K562 (cell line): Measurements from ENCODE around the gene FILIP1. TPM values are rescaled to one million over a fixed set of nuclear protein-coding genes. Genes with fewer than 3 reads are reported as not detected.

Source experiments
- ATAC-seq: fragments of 200-7000 bp; cut with Tn5 transposase; 3 replicates; pipeline ENCODE4 v1.9.1; 2020; ENCODE audit warnings: moderate library complexity
- BruUV-seq: library from RNA; stranded (reverse); fragments of 400-500 nt; replicated peaks from 2 replicates; lab custom pipeline; 2021; lab: Mats Ljungman, UMichigan
- CTCF ChIA-PET: fragments of 300-600 bp; formaldehyde crosslinking; extraction: SDS; loops from one replicate; lab custom pipeline; 2021; ENCODE audit warnings: low intra/inter-chr PET ratio; lab: Yijun Ruan, JAX
- POLR2A ChIA-PET: fragments of 300-600, 350-650 bp; sonication (Branson Sonifier 250); formaldehyde crosslinking; extraction: SDS; loops from one replicate; lab custom pipeline; 2021; ENCODE audit warnings: antibody characterized with exemption, inconsistent platforms; lab: Yijun Ruan, JAX
- DNase-seq, 4 experiments: peaks; one replicate each; pipeline versions ENCODE4 v3.0.0 to v3.0.0-alpha.2; 2011 to 2018; ENCODE audit warnings: low spot score in 3 of 4, mixed read lengths in 3 of 4; ENCODE audit errors: extremely low read depth in 1 of 4
- FAIRE-seq: peaks from 2 replicates; lab custom pipeline; 2011; peaks lifted over from hg19 to GRCh38; lab: Jason Lieb, UNC
- H2AFZ ChIP-seq: 2 replicates; pipeline ENCODE4 v1.6.0; 2011; ENCODE audit warnings: low read depth, low read length, control low read depth, inconsistent platforms
- H3K27ac ChIP-seq: fragments of 200-600 bp; 3 replicates; pipeline ENCODE4 v1.8.0; 2011; ENCODE audit warnings: low read depth, mild to moderate bottlenecking, control low read depth, inconsistent platforms, low read length, moderate library complexity, mixed read lengths; ENCODE audit errors: extremely low read depth
- H3K27me3 ChIP-seq, 2 experiments: fragments of 300-600 bp in 1 of 2; 2 replicates in 1 of 2; 3 replicates in 1 of 2; pipeline versions ENCODE4 v1.6.0 to v1.8.0; 2011; ENCODE audit warnings: inconsistent platforms in 2 of 2, low read length in 2 of 2, mild to moderate bottlenecking in 1 of 2, mixed read lengths in 1 of 2, moderate library complexity in 1 of 2; ENCODE audit not compliant: control insufficient read depth in 2 of 2, insufficient read depth in 2 of 2
- H3K36me3 ChIP-seq: fragments of 300-600 bp; 3 replicates; pipeline ENCODE4 v1.8.0; 2011; ENCODE audit warnings: mild to moderate bottlenecking, low read length, inconsistent platforms; ENCODE audit not compliant: control insufficient read depth, insufficient read depth
- H3K4me1 ChIP-seq, 2 experiments: fragments of 200-600 bp in 1 of 2; replicated peaks in 1 of 2; 2 replicates in 1 of 2; 3 replicates in 1 of 2; pipeline versions ENCODE4 v1.5.1 to v1.8.0; 2011; ENCODE audit warnings: inconsistent platforms in 2 of 2, low read length in 2 of 2, mild to moderate bottlenecking in 1 of 2, mixed read lengths in 1 of 2, moderate library complexity in 1 of 2; ENCODE audit not compliant: control insufficient read depth in 2 of 2, insufficient read depth in 2 of 2
- H3K4me2 ChIP-seq: 2 replicates; pipeline ENCODE4 v1.6.1; 2011; ENCODE audit warnings: low read length, control low read depth, inconsistent platforms, mixed read lengths; ENCODE audit not compliant: insufficient read depth
- H3K4me3 ChIP-seq: fragments of 200-600 bp; sonication (generic), shearing (Covaris generic); 2 replicates; pipeline ENCODE4 v1.5.1; 2016; ENCODE audit warnings: control low read depth, inconsistent platforms
- H3K79me2 ChIP-seq: fragments of 200-600 bp; 3 replicates; pipeline ENCODE4 v1.8.0; 2011; ENCODE audit warnings: low read length, inconsistent platforms; ENCODE audit not compliant: control insufficient read depth, insufficient read depth
- H3K9ac ChIP-seq, 2 experiments: 2 replicates each; pipeline versions ENCODE4 v1.6.0 to v1.6.1; 2011; ENCODE audit warnings: low read depth in 2 of 2, low read length in 2 of 2, control low read depth in 1 of 2, inconsistent platforms in 1 of 2, mild to moderate bottlenecking in 1 of 2, mixed read lengths in 1 of 2; ENCODE audit not compliant: insufficient read depth in 1 of 2
- H3K9me1 ChIP-seq: one replicate; pipeline ENCODE4 v1.6.0; 2011; ENCODE audit warnings: inconsistent platforms, mild to moderate bottlenecking, low read length, moderate library complexity; ENCODE audit not compliant: control insufficient read depth, insufficient read depth
- H3K9me3 ChIP-seq: replicated peaks from 2 replicates; pipeline ENCODE4 v1.5.1; 2011; ENCODE audit warnings: low read depth, low read length, inconsistent platforms; ENCODE audit not compliant: control insufficient read depth, insufficient read depth
- H4K20me1 ChIP-seq: replicated peaks from 2 replicates; pipeline ENCODE4 v1.6.1; 2011; ENCODE audit warnings: low read length, inconsistent platforms, mixed read lengths; ENCODE audit not compliant: control insufficient read depth, insufficient read depth
- GTF2F1 ChIP-seq: IDR thresholded peaks from 2 replicates; pipeline ENCODE4 v1.6.1; 2011; ENCODE audit warnings: low read depth, low read length, improper control_type of control experiment
- MEIS2 ChIP-seq: fragments of 450-650 bp; IDR thresholded peaks from 2 replicates; pipeline ENCODE4 v1.6.1; 2014; ENCODE audit warnings: mild to moderate bottlenecking; ENCODE audit not compliant: partially characterized antibody
- SMARCC2 ChIP-seq: fragments of 450-650 bp; IDR thresholded peaks from 2 replicates; pipeline ENCODE4 v1.6.1; 2017; ENCODE audit warnings: antibody characterized with exemption, moderate library complexity, mild to moderate bottlenecking, low read depth
- TCF3 ChIP-seq: sonication (generic); formaldehyde crosslinking; IDR thresholded peaks from 2 replicates; pipeline ENCODE4 v1.4.0; 2020; ENCODE audit warnings: mild to moderate bottlenecking, missing genetic modification reagents
- ZC3H4 ChIP-seq: sonication (generic); formaldehyde crosslinking; IDR thresholded peaks from 2 replicates; pipeline ENCODE4 v1.9.0; 2021; ENCODE audit warnings: missing genetic modification reagents, borderline replicate concordance
- ZNF133 ChIP-seq: fragments of 250-450 bp; sonication (Bioruptor Pico); IDR thresholded peaks from 2 replicates; pipeline ENCODE4 v1.4.0; 2020; ENCODE audit warnings: mild to moderate bottlenecking
- ZNF24 ChIP-seq: fragments of 450-650 bp; IDR thresholded peaks from 2 replicates; pipeline ENCODE4 v1.6.1; 2016
- ZNF316 ChIP-seq: fragments of 450-650 bp; IDR thresholded peaks from 2 replicates; pipeline ENCODE4 v1.6.1; 2016
- WGBS: fragments of 100-300 bp; shearing (Covaris generic); methylation state at CpG from one replicate; pipeline ENCODE4 v1.1.6; 2016; ENCODE audit warnings: low coverage, mixed read lengths; ENCODE audit not compliant: insufficient coverage; ENCODE audit errors: missing lambda C conversion rate; 5-methylcytosine and 5-hydroxymethylcytosine counted together
- in situ Hi-C: fragments of 300-500 bp; cut with MboI; formaldehyde crosslinking; loops from 4 replicates; pipeline ENCODE4 v1.15.0; 2018; ENCODE audit warnings: inconsistent platforms, mixed read lengths
- intact Hi-C: fragments of 100-400 bp; cut with micrococcal nuclease; formaldehyde crosslinking; loops from 2 replicates; pipeline ENCODE4 v1.14.2; 2022
- polyA plus RNA-seq, 8 experiments: library from polyadenylated mRNA; depleted of rRNA in 4 of 8; stranded (reverse) in 5 of 8; unstranded in 3 of 8; fragments of >200 nt; fragmentation: Nextera tagmentation in 2 of 8; fragmentation: Illumina TruSeq in 1 of 8; extraction: Ambion mirVana in 2 of 8; extraction: Trizol in 1 of 8; gene quantifications; 2 replicates each; pipeline versions ENCODE4 v1.2.1 to v1.2.3, GENCODE V29; 2011 to 2014; ENCODE audit warnings: inconsistent platforms in 1 of 8, missing spikeins in 1 of 8
- total RNA-seq, 7 experiments: library from RNA; depleted of rRNA in 6 of 7; stranded (reverse); fragments of >200 nt in 6 of 7; fragmentation: Illumina TruSeq in 2 of 7; extraction: Trizol in 2 of 7; gene quantifications; 2 replicates each; pipeline versions ENCODE4 v1.2.1 to v1.2.3, GENCODE V29; 2011 to 2021; ENCODE audit warnings: low replicate concordance in 1 of 7
- TF ChIP-seq, protein P1 (sequence below): fragments of 150-350 bp; conservative IDR thresholded peaks from 2 replicates; pipeline ENCODE4 v1.6.1; 2014; ENCODE audit warnings: low read length
- TF ChIP-seq, protein P2 (sequence below): IDR thresholded peaks from 2 replicates; pipeline ENCODE4 v1.6.1; 2012; ENCODE audit warnings: low read depth, low read length, improper control_type of control experiment, borderline replicate concordance
- TF ChIP-seq, protein P3 (sequence below): sonication (generic); formaldehyde crosslinking; IDR thresholded peaks from 2 replicates; pipeline ENCODE4 v1.9.0; 2022; ENCODE audit warnings: mild to moderate bottlenecking, missing genetic modification reagents

Gene FILIP1
- total and polyA plus RNA-seq, 9 of the 15 experiments (the other 6 are each of a cell fraction or from before 2014, with no cell fraction given), result 0.03 to 0.25 (median 0.10) TPM; not detected in 1

DNA sequence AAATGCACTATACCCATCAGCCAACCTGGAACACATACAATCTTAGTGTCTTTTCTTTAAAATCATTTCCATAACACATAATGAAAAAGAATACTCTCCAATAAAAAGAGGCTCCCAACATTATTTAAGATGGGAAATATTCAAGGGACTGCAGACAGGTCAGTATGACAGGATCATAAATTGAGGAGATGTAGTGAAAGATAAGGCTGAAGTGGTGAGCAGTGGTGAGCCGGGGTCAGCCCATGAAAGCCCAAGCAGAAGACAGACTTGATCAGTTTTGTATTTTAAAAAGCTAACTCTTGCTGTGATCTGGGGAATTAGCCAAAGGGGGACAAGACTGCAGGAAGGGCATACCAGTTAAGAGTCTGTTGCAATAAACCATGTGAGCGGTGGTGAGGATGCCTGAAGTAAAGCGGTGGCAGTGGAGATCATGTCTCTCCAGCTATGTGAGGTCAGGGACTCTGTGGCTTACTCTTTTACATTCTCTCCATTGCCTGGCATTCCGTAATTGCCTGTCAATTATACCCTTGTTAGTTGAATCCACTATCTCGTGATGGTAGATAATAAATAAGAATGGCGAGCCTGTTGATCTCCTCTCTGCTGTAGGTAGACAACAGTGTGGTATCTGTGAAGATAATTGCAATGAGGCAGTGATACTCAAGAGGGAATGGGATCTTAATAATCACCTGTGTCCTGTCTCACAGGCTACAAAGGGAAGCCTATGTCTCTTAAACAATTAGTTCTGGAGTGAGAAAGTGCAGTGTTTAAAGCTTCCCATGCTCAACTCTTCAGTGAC, 97.4 kb downstream of the FILIP1 start:
- FAIRE-seq (no peak), ATAC-seq (no peak), DNase-seq (no peak)
- H4K20me1 ChIP-seq, result no peaks in the 10 kb centered on the region
- WGBS, result 5% methylated on average over 6 of the region's 6 CpGs
- intact Hi-C loops, result no loop called here
- H3K79me2 ChIP-seq, result no peaks in the 10 kb centered on the region
- H3K27ac ChIP-seq, result no peak overlapping the region
- H3K9ac ChIP-seq, result no peak overlapping the region
- no peaks in the 10 kb centered on the region for H3K9me3 ChIP-seq
- no TSS peak for BruUV-seq
- H3K4me1 ChIP-seq, result no peaks in the 10 kb centered on the region
- in situ Hi-C loops, result no loop called here
- no peak overlapping the region for H3K4me3 ChIP-seq
- POLR2A ChIA-PET, result interaction anchor here (0.6 kb wide), 1 partner anchor 1937 kb away, joined by 4 read pairs; no protein-coding TSS in a partner anchor
- H3K4me2 ChIP-seq, result no peak overlapping the region
- H2AFZ ChIP-seq, result no peak overlapping the region
- CTCF ChIA-PET, result no interaction called here
- H3K36me3 ChIP-seq, result no peaks in the 10 kb centered on the region
- H3K27me3 ChIP-seq, result no peaks in the 10 kb centered on the region; a peak in 1 of 5 replicates
- TF ChIP-seq ZNF316 (no peak), MEIS2 (peak; percentile 9)
- H3K9me1 ChIP-seq, result no peaks in the 10 kb centered on the region

DNA sequence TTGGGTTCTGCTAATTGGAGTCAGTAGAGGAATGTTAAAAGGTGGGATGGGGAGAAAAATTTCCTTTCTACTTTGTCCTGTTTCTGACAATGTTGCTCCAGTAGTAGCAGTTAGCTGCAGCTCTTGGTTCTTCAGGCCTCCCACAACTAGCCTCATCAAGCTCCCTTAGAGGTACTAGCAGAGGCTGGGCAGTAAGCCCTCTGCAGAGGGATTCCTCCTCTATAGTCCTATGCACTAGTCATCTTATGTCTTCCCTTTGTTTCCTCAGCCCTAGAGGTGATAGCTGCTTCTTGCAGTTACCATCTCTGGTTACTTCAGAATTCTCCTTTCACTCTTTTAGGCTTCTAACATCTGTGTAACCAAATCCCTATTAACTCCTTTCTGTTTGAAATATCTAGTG, 99.8 kb downstream of the FILIP1 start:
- no peaks in the 10 kb centered on the region; a peak in 1 of 5 replicates for H3K27me3 ChIP-seq
- ATAC-seq (no peak), FAIRE-seq (no peak), DNase-seq (no peak)
- H2AFZ ChIP-seq, result no peak overlapping the region
- no TSS peak for BruUV-seq
- CTCF ChIA-PET, result no interaction called here
- no peak overlapping the region for H3K27ac ChIP-seq
- no peaks in the 10 kb centered on the region for H3K36me3 ChIP-seq
- H4K20me1 ChIP-seq, result no peaks in the 10 kb centered on the region
- H3K4me1 ChIP-seq, result no peaks in the 10 kb centered on the region
- H3K9me3 ChIP-seq, result no peaks in the 10 kb centered on the region
- intact Hi-C loops (no loop called here), in situ Hi-C loops (no loop called here)
- POLR2A ChIA-PET, result interaction anchor here (0.6 kb wide), 1 partner anchor 51 kb away, joined by 3 read pairs; no protein-coding TSS in a partner anchor
- H3K4me3 ChIP-seq, result no peak overlapping the region
- H3K9me1 ChIP-seq, result no peaks in the 10 kb centered on the region
- H3K9ac ChIP-seq, result no peak overlapping the region
- no peak overlapping the region for H3K4me2 ChIP-seq
- H3K79me2 ChIP-seq, result no peaks in the 10 kb centered on the region
- TF ChIP-seq, protein P1, sequence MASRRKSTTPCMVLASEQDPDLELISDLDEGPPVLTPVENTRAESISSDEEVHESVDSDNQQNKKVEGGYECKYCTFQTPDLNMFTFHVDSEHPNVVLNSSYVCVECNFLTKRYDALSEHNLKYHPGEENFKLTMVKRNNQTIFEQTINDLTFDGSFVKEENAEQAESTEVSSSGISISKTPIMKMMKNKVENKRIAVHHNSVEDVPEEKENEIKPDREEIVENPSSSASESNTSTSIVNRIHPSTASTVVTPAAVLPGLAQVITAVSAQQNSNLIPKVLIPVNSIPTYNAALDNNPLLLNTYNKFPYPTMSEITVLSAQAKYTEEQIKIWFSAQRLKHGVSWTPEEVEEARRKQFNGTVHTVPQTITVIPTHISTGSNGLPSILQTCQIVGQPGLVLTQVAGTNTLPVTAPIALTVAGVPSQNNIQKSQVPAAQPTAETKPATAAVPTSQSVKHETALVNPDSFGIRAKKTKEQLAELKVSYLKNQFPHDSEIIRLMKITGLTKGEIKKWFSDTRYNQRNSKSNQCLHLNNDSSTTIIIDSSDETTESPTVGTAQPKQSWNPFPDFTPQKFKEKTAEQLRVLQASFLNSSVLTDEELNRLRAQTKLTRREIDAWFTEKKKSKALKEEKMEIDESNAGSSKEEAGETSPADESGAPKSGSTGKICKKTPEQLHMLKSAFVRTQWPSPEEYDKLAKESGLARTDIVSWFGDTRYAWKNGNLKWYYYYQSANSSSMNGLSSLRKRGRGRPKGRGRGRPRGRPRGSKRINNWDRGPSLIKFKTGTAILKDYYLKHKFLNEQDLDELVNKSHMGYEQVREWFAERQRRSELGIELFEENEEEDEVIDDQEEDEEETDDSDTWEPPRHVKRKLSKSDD, result no peak
- TF ChIP-seq, protein P2, sequence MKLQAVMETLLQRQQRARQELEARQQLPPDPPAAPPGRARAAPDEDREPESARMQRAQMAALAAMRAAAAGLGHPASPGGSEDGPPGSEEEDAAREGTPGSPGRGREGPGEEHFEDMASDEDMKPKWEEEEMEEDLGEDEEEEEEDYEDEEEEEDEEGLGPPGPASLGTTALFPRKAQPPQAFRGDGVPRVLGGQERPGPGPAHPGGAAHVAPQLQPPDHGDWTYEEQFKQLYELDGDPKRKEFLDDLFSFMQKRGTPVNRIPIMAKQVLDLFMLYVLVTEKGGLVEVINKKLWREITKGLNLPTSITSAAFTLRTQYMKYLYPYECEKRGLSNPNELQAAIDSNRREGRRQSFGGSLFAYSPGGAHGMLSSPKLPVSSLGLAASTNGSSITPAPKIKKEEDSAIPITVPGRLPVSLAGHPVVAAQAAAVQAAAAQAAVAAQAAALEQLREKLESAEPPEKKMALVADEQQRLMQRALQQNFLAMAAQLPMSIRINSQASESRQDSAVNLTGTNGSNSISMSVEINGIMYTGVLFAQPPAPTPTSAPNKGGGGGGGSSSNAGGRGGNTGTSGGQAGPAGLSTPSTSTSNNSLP, result no peak
- TF ChIP-seq ZNF133 (CRISPR knock-in tag) (no peak), ZNF24 (no peak), TCF3 (no peak), GTF2F1 (no peak), SMARCC2 (no peak), ZC3H4 (CRISPR knock-in tag) (no peak)
- TF ChIP-seq, protein P3, sequence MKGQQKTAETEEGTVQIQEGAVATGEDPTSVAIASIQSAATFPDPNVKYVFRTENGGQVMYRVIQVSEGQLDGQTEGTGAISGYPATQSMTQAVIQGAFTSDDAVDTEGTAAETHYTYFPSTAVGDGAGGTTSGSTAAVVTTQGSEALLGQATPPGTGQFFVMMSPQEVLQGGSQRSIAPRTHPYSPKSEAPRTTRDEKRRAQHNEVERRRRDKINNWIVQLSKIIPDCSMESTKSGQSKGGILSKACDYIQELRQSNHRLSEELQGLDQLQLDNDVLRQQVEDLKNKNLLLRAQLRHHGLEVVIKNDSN, result no peak
